Kidney glomerular epithelial cell (primary cell): ENCODE data around the gene MED27.
"Not testable (repeated sequence)": the region's sequence is repeated elsewhere in the genome, so short reads cannot be mapped to it uniquely, and the experiment has no call there.

Experiments used
- DNase-seq: peaks from one replicate; lab custom pipeline; 2025; lab: John Stamatoyannopoulos, UW

The MED27 gene

GRCh38 chr9:131963072-131964030 is 116.3 kb downstream of the MED27 start:
- DNase-seq, result no peak

- no peak for DNase-seq
These were observed 118.2 kb downstream of the MED27 start for GRCh38 chr9:131961496-131961880.

- no peak for DNase-seq
These were observed 118.7 kb downstream of the MED27 start for GRCh38 chr9:131960851-131961495.

- DNase-seq, result no peak
These were observed 119.4 kb downstream of the MED27 start for GRCh38 chr9:131960311-131960710.

- DNase-seq, result no peak
These were observed 119.8 kb downstream of the MED27 start for GRCh38 chr9:131959887-131960286.

GRCh38 chr9:131959056-131959455 is 120.6 kb downstream of the MED27 start:
- DNase-seq, result no peak

GRCh38 chr9:131954299-131954698 is 125.4 kb downstream of the MED27 start:
- no peak for DNase-seq

- DNase-seq, result no peak
These were observed 127.8 kb downstream of the MED27 start for GRCh38 chr9:131951905-131952304.

- DNase-seq, result no peak
These were observed 128.5 kb downstream of the MED27 start for GRCh38 chr9:131951155-131951554.

GRCh38 chr9:131950487-131950886 is 129.2 kb downstream of the MED27 start:
- no peak for DNase-seq

GRCh38 chr9:131946180-131946579 is 133.5 kb downstream of the MED27 start:
- no peak for DNase-seq

- DNase-seq, result no peak
These were observed 136.3 kb downstream of the MED27 start for GRCh38 chr9:131943351-131943841.

GRCh38 chr9:131942146-131942720 is 137.4 kb downstream of the MED27 start:
- no peak for DNase-seq

- no peak for DNase-seq
These were observed 142.2 kb downstream of the MED27 start for GRCh38 chr9:131937451-131937850.

- DNase-seq, result no peak
These were observed 142.7 kb downstream of the MED27 start for GRCh38 chr9:131936929-131937328.

GRCh38 chr9:131934673-131935072 is 145.0 kb downstream of the MED27 start:
- no peak for DNase-seq

- no peak for DNase-seq
These were observed 152.6 kb downstream of the MED27 start for GRCh38 chr9:131927091-131927490.

GRCh38 chr9:131926360-131926922 is 153.2 kb downstream of the MED27 start:
- DNase-seq, result no peak

GRCh38 chr9:131925677-131926177 is 153.9 kb downstream of the MED27 start:
- no peak for DNase-seq

GRCh38 chr9:131923766-131924165 is 155.9 kb downstream of the MED27 start:
- no peak for DNase-seq

- no peak for DNase-seq
These were observed 156.5 kb downstream of the MED27 start for GRCh38 chr9:131923132-131923671.

- DNase-seq, result not testable (repeated sequence)
These were observed 158.0 kb downstream of the MED27 start for GRCh38 chr9:131921635-131922034.
